Stromal cell of bone marrow (primary cell): ENCODE measurements around the gene CADM2.

Experiments used
- DNase-seq: peaks from one replicate; pipeline ENCODE4 v3.0.0-alpha.2; 2012; ENCODE audit warnings: low read depth

CADM2 gene

DNA sequence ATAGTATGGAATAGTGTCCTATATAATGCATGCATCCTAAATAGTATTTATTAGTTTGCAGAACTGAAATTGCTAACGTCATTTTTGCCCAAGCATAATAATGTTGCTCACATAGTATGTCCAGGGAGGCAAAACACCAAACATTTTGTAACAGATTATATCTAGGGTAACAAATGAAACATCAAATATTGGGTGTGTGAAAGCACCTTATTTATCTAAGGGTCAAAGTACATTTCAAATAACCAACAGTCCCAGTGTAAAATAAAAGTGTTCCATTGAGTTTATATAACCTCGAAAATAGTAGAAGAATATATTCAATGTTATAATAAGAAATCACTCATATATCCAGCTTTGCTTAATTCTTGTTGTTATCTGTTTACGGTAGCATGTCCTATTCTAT, 363.1 kb downstream of the CADM2 start:
- DNase-seq, result no peak

DNA sequence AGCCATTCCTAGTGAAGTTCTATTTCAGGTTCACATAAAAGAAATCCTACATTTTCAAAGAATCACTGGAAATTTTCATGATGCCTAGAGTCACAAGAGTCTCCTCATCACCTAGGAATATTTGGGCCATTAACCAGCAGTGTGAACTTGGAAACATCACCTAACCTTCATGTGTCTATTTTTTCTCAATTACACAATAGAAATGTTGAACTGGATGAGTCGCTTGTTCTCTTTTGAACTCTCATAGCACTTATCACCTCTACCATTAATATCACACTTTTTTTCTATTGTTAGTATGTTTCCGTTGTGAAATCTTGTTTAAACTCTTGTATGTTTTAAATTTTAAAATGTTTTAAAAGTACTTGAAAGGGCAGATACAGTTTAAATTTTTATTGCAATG, 371.3 kb downstream of the CADM2 start:
- no peak for DNase-seq

DNA sequence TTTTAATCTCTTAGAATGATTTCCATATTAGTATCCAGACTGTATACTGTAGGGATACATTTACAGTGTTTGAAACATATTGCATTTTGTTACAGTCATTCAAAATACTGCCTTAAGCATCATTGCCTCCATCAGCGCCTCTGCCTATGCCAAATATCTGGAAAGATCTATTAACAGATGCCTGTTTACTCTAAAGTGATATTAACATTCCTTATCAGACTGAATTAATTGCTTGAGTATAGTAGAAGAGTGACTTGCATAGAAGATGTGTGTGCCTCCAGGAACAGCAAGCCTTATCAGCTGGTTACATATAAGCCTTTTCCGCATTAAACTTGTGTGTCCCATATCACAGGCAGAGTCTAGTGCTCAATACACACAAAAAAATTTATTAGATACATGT, 379.1 kb downstream of the CADM2 start:
- no peak for DNase-seq

DNA sequence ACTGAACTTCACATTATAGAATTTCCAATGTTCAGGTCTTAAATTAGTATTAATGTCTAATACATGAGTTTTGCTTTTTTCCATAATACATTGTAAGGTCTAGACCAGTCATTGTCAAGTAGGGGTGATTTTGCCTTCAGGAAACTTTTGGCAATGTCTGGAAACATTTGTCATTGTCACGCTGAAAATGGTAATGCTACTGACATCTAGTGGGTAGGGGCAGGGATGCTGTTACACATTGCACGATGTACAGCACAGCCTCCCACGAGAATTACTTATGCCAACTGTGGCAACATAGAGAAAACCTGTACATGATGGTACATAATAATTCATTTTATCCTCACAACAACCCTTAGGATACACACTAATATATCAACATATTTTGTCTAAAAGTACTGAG, 384.1 kb downstream of the CADM2 start:
- no peak for DNase-seq

GRCh38 chr3:85355572-85355971, 396.8 kb downstream of the CADM2 start:
- no peak for DNase-seq

DNA sequence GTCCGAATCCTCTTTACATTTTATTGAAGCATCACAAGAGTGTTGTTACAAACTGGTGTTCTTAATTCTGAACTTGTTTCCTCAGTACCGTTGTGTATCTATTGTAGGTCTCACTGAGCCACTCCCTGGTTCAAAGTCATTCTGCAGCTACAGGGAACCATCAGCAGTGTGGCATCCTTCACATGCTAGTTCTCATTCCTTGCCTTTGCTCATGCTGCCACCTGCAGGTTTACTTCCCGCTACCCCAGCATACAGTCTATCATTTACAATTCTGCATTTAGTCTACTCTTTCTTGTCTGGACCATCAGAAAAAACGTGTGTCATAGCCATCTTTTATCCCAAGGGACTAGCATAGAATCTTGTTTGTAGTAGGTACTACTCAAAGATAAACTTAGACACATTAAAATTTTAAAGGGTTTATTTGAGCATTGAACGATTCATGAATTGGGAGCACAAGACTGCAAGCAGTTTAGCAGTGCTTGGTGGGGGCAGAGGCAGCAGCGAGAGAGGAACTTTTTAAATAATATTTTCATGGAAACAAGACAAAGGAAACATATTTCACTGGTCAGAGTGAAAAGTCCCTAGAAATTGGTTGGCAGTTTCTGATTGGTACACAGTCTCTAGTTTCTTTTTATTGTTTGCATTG, 402.1 kb downstream of the CADM2 start:
- DNase-seq, result peak; percentile 1

DNA sequence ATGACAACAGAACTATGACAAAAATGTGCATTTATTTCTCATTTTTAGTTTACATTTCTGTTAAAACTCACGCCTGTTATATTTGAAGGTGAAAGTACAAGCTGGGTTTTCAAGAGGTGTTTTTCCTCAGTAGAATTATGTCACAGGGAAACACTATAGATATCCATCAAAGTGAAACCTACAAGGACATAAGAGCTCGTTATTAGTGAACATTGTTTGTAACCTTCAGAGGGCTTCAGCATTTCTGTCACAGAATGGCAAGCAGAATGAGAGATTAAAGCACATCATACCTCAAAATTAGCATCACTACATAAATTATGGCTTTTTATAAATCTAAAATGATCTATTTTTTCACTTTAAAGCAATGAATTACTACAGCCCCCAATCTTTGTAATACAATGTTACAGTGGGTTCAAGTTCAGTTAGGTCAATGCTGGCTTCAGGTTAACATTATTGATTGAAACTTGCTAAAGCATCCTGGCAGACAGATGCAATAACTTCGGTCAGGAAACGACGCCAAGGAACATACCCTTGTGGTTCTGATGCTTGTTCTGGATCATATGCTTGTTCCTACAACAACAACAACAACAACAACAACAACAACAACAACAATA, 405.6 kb downstream of the CADM2 start:
- DNase-seq, result no peak

DNA sequence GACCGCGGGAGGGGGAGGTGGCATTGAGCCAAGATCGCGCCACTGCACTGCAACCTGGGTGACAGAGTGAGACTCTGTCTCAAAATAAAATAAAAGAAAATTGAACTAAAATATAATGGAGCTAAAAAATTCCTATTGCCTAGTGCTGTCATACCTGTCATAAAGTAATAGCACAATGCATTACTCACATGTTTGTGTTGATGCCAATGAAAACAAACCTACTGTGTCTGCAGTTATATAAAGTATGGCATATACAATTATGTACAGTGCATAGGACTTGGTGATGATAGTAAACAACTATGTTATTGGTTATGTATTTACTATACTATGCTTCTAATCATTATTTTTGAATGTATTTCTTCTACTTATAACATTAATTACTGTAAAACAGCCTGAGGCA, 411.6 kb downstream of the CADM2 start:
- DNase-seq, result no peak

GRCh38 chr3:85376131-85376530, 417.3 kb downstream of the CADM2 start:
- DNase-seq, result no peak

DNA sequence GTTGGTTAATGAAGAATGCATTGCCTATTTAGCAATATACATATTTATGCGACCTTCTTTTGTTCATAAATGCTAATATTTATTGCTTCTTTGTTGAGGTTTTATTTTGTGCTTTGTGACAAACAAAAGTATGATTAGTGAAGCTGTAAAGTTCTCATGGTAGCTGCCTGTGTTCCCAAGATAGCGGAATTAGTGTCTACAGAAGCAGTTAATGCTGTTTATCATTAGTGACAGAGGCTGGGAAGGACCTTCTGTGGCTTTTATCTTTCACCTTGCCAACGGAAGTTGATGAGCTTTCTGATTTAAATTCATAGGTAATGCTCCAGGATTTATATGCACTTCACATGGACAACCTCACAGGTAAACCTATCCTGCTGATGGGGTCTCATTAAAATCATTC, 418.3 kb downstream of the CADM2 start:
- no peak for DNase-seq

GRCh38 chr3:85384372-85384771, 425.6 kb downstream of the CADM2 start:
- no peak for DNase-seq

GRCh38 chr3:85387913-85388505, 429.2 kb downstream of the CADM2 start:
- no peak for DNase-seq

- DNase-seq, result no peak
Measured at GRCh38 chr3:85394424-85394823, 435.6 kb downstream of the CADM2 start.

- DNase-seq, result no peak
Measured at GRCh38 chr3:85397434-85397833, 438.6 kb downstream of the CADM2 start.

- DNase-seq, result no peak
Measured at GRCh38 chr3:85426121-85426520, 467.3 kb downstream of the CADM2 start.

GRCh38 chr3:85427467-85427866, 468.7 kb downstream of the CADM2 start:
- DNase-seq, result no peak

DNA sequence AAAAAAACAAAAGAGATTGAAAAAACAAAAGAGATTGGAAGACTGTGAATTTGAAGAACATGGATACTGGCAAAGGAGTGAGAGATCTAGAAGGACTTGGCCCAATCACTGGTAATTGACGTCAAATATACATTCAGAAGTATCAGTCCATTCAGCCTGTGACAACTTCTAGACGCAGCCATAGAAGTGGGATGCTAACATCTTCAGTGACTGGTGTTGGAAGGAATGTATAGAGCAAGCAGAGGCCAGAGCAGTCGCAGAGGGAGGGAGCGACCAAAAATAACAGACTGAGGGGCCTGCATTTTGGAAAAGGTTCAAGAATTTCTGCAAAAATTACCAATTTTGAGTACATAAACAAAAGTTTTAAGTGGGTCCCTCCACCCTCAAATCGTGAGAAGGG, 473.3 kb downstream of the CADM2 start:
- DNase-seq, result no peak

DNA sequence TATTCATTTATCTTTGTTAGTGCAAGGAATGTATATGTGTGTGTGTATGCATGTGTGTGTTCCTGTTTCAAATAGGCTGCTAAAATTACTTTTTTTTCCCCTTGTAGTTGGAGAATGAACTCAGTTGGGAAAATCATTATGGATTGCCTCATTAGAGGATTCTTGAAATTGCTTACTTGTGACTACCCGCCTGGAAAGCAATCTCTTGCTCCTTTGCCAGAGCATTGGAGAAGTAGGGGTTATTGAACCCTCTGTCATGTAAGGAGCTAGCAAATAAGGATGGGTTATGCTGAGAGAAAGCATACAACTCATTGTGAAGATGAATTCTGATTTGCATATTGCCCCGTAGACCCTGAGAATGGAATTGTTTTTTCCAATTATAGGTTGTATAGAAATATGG, 474.5 kb downstream of the CADM2 start:
- DNase-seq, result no peak

- DNase-seq, result no peak
Measured at GRCh38 chr3:85455561-85456200, 496.9 kb downstream of the CADM2 start.

- no peak for DNase-seq
Measured at GRCh38 chr3:85474241-85474640, 515.5 kb downstream of the CADM2 start.

DNA sequence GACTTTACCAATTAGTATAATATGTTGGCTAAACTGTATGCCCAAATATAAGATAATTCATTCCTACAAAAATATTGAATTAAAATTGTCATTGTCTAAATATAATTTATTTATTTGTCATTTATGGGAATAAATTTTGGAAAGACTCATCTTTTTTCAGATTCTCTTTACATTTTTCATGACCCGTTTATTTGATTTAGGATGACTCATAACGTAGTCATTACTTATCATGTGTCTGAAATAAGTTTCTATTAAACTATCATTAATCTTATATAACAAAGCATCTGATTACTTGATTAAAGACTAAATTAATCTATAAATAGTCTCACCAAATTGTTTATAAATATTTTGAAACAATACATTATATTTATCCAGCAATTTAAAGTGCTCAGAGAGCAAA, 516.6 kb downstream of the CADM2 start:
- DNase-seq, result no peak

DNA sequence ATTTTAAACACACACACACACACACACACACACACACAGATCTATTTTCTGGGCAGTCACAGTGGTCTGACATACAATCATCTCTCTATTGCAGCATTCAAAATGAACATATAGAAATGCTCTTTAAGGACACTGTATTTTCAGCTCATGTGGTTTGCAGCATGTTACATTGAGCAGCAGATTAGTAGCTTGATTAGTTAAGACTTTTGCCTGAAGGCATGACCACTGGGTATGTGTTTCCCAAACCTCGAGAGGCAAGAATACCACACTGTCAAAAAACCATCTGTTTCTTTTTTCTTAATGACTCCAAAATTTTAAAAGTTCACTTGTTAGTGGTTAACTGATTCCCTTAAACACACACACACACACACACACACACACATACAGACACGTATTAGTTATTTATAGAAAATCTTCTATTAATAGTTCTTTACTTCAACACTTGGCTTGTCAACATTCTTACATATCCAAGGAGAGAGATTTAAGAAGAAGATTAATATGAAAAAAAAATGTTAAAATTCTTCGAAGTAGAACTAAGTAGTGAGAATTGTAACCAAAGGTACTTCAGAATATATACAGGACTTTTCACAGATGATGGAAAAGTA, 518.2 kb downstream of the CADM2 start:
- no peak for DNase-seq
